Activated CD4-positive, alpha-beta T cell treated with anti-CD3 and anti-CD28 coated beads, Interleukin-2, amount 10 ng/mL, durations not matched to agents 24 days and 14 days (primary cell): Measurements from ENCODE around the gene UGT3A1. TPM values are rescaled to one million over a fixed set of nuclear protein-coding genes. Genes with fewer than 3 reads are reported as not detected.

ENCODE experiments used
- DNase-seq: peaks from one replicate; pipeline ENCODE4 v3.0.0; 2022
- H3K27ac Mint-ChIP-seq: one replicate; pipeline ENCODE4 v1.8.0; 2022; ENCODE audit warnings: mild to moderate bottlenecking, mixed read lengths
- H3K27me3 Mint-ChIP-seq: one replicate; pipeline ENCODE4 v1.8.0; 2022; ENCODE audit warnings: mixed read lengths
- H3K36me3 Mint-ChIP-seq: one replicate; pipeline ENCODE4 v1.8.0; 2022; ENCODE audit warnings: low read depth, mild to moderate bottlenecking, mixed read lengths
- H3K4me1 Mint-ChIP-seq: one replicate; pipeline ENCODE4 v1.8.0; 2021; ENCODE audit warnings: mixed read lengths
- H3K4me3 Mint-ChIP-seq: one replicate; pipeline ENCODE4 v1.8.0; 2022; ENCODE audit warnings: mild to moderate bottlenecking, moderate library complexity, mixed read lengths
- H3K9me3 Mint-ChIP-seq: one replicate; pipeline ENCODE4 v1.8.0; 2021; ENCODE audit warnings: mixed read lengths
- intact Hi-C: fragments of 100-400 bp; cut with micrococcal nuclease; formaldehyde crosslinking; loops from one replicate; pipeline ENCODE4 v1.15.1; 2023
- total RNA-seq: library from RNA; stranded (reverse); gene quantifications from 2 replicates; pipeline ENCODE4 v1.2.3, GENCODE V29; 2022

UGT3A1 gene
- total RNA-seq, 1 donor from 2014 or later, result not detected

DNA sequence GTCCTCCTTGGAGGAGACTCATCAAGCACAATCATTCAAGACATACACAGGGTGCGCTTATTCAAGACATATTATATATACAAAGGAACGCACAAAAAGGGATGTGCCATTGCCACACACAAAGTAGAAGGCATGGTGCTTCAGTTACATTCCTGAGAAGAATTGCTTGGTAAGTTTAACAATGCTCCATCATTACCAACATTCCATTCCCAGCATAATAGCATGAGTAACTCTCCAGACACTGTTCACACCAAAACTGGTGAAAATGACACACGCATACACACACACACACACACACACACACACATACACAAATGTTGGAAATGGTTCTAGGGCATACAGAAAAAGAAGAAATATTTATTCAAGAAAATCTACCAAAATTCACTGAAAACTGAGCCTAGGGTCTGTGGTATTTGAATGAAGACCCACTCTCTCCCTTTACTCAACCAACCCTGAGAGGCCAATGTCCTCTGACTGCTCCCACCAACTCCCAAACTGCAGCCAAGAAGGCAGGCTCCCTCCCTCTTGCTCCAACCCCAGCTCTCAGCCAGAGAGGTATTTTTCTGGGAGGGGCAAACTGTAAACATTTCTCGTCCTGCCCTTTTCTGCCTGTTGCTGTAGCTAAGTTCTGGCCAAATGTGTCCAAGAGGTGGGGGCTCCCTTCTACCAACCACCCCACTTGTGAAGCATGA lies 19.9 kb downstream of the UGT3A1 start:
- Mint-ChIP-seq H3K4me1 (no peaks in the 10 kb centered on the region), H3K4me3 (no peak overlapping the region), H3K36me3 (no peaks in the 10 kb centered on the region), H3K27me3 (peaks cover 3% of the 10 kb centered on the region), H3K27ac (no peak overlapping the region), H3K9me3 (no peaks in the 10 kb centered on the region)
- no peak for DNase-seq
- intact Hi-C loops, result no loop called here

DNA sequence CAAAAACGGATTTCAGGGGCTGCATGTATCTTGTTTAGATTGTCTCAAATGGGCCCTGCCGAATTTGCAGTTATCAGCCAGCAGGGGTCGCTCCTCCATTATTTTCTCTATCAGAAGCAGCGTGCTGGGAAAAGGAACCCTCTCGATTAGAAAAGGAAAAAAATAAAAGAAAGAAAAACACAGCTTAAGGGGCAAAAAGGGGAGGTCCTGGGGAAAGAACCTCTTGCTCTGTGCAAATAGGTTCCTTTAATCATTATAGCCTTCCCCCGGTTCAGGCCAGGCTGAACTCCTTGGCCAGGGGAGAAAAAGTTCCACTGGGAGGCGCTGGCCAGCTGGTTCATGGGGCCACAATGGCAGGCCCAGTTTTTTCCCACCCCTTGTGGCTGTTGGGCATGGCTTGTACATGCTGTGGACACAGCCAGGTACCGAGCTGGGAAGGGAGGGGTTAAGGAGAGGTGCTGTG lies 27.8 kb downstream of the UGT3A1 start:
- no peaks in the 10 kb centered on the region for H3K4me1 Mint-ChIP-seq
- no peak overlapping the region for H3K4me3 Mint-ChIP-seq
- H3K36me3 Mint-ChIP-seq, result no peaks in the 10 kb centered on the region
- H3K27ac Mint-ChIP-seq, result no peak overlapping the region
- intact Hi-C loops, result no loop called here
- no peak for DNase-seq
- H3K27me3 Mint-ChIP-seq, result peaks cover 12% of the 10 kb centered on the region
- no peaks in the 10 kb centered on the region for H3K9me3 Mint-ChIP-seq

DNA sequence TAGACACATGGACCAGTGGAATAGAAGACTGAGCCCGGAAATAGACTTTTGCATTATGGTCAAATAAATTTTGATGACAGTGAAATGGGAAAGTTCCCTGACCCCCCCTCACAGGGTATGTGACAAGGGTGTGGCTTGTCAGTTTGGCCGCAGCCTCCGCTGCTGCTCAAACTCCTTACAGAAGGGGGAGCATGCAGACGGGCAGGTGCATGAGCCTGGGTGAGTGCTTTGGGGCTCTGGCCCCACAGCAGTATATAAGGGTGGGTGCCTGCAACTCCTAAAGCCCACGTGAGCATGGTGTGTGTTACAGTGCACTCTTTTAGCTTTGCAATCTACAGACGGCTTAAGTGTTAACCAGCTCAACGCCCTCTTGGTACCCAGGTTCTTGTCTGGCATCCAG lies 30.9 kb downstream of the UGT3A1 start:
- H3K36me3 Mint-ChIP-seq, result no peaks in the 10 kb centered on the region
- no peaks in the 10 kb centered on the region for H3K4me1 Mint-ChIP-seq

DNA sequence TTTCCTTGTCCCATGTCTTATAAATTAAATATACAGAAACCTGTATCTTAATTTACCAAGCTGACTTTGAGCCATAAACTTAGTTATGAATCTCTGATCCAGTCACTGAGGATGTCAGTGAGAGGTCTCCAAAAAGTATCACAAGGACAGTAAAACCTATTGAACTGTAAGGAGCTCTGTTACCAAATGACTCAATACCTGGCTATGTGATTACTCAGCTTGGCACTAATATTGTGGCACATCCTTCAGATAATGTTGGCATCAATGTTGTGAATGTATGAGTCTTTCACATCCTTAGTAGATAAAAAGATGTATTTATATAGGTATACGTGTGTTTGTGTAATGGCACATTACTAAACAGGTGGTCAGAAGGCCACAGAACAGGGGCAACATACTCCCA lies 34.8 kb downstream of the UGT3A1 start:
- intact Hi-C loops, result no loop called here
- peaks cover 40% of the 10 kb centered on the region for H3K27me3 Mint-ChIP-seq
- no peaks in the 10 kb centered on the region for H3K4me1 Mint-ChIP-seq
- H3K9me3 Mint-ChIP-seq, result no peaks in the 10 kb centered on the region
- no peaks in the 10 kb centered on the region for H3K36me3 Mint-ChIP-seq
- no peak overlapping the region for H3K4me3 Mint-ChIP-seq
- no peak overlapping the region for H3K27ac Mint-ChIP-seq
- no peak for DNase-seq

More for the DNA sequence above, 30.9 kb downstream of the UGT3A1 start:
- no peak overlapping the region for H3K27ac Mint-ChIP-seq
- H3K9me3 Mint-ChIP-seq, result no peaks in the 10 kb centered on the region
- H3K27me3 Mint-ChIP-seq, result peaks cover 12% of the 10 kb centered on the region
- intact Hi-C loops, result no loop called here
- no peak for DNase-seq
- H3K4me3 Mint-ChIP-seq, result no peak overlapping the region

DNA sequence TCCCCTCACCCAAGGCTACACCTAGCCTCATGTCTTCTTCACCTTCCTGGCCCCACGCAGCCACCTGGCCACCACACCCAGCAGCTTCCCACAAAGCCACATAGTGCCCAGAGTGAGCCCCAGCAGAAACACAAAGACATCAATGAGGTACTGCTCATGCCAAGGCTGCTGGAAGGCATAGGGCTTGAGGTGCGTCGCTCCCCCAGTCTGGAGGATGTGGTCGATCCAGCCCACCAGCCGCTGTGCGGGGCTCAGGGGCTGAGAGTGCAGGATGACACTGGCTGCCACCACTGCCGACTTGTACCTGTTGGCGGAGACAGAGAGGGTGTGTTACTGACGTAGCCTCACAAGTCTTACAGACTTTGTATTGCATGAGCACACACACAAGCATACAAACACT lies 37.0 kb downstream of the UGT3A1 start:
- Mint-ChIP-seq H3K36me3 (no peaks in the 10 kb centered on the region), H3K4me3 (no peak overlapping the region), H3K27ac (no peak overlapping the region), H3K9me3 (no peaks in the 10 kb centered on the region), H3K4me1 (no peaks in the 10 kb centered on the region), H3K27me3 (peaks cover 40% of the 10 kb centered on the region)
- DNase-seq, result no peak
- intact Hi-C loops, result no loop called here

DNA sequence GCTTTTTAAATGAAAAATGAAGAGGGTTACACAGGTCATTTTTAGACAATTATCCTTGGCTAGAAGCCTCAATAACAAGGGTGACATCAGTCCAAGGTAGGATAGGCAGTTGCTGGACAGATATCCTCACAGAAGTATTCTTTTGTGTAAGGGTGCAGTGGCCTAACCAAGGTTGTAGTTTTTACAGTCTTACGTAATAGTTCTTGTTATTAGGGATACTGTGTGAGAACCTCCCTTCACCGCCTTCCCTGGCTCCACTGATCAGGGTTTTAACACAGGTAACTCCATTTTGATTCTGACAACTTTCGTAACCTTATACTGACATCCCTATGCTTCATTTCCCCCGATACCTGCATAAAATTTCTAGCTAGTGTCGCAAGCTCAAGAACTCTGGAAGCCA lies 44.1 kb downstream of the UGT3A1 start:
- intact Hi-C loops, result no loop called here
- no peaks in the 10 kb centered on the region for H3K4me1 Mint-ChIP-seq
- no peak overlapping the region for H3K27ac Mint-ChIP-seq

DNA sequence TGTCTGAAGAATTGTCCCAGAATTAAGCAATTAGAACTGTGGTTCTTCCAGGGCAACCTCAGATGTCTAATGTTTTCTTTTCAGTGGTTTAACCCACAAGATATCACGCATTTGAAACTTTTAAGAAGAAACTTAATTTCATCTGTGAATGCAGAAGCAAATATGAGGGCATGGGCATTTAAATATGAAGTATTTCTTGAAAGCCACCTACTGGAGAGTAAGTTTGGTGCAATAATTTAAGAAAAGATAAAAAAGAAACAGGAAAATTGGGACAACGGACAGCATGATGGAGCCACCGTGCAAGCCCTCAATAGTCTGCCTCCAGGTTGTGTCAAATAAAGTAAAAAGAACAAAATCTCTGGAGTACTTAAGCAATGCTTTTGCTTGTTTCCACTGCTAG lies 51.6 kb downstream of the UGT3A1 start:
- peaks cover 17% of the 10 kb centered on the region for H3K27me3 Mint-ChIP-seq
- H3K36me3 Mint-ChIP-seq, result no peaks in the 10 kb centered on the region
- H3K27ac Mint-ChIP-seq, result no peak overlapping the region
- intact Hi-C loops, result no loop called here
- H3K4me1 Mint-ChIP-seq, result no peaks in the 10 kb centered on the region
- H3K4me3 Mint-ChIP-seq, result no peak overlapping the region
- no peak for DNase-seq
- no peaks in the 10 kb centered on the region for H3K9me3 Mint-ChIP-seq

More for the DNA sequence above, 44.1 kb downstream of the UGT3A1 start:
- Mint-ChIP-seq H3K9me3 (no peaks in the 10 kb centered on the region), H3K27me3 (peaks cover 7% of the 10 kb centered on the region), H3K36me3 (no peaks in the 10 kb centered on the region), H3K4me3 (no peak overlapping the region)
- DNase-seq, result no peak

DNA sequence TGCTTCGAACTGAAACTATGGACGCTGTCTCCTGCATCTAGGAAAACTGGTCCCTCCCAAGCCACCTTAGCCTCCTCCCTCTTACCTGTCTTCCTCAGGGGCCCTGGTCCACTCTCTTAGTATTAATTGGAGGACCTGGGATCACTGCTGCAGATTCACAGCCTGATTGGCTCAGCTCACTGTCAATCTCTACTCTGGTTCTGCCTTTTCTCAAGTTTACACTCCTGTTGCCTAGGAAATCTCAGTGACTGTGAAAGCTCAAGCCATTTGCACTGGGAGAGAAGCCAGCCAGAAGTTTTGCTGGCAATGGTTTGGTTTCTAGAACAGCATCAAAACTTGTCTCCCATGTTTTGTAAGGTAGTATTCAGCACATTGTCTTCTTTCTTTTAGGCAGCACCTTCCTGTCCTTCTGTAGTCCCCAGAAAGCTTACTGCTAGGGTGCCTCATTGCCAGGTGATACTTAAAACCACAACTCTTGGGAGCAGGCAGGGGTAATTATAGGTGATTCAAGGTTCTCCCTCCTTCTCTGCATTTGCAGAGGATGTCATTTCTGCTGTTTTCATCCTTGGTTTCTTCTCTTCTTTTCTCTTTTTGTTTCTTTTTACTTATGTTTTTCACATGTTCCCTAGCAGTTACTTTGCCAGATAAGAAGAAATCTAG lies 52.5 kb downstream of the UGT3A1 start, which contains the start of gene CAPSL:
Gene CAPSL (minus strand): TSS at position 55 of the 660 bp plus-strand sequence. CDS start 17,502 bp downstream, outside the sequence.
- Mint-ChIP-seq H3K4me3 (no peak within 1 kb of the TSS), H3K27ac (no peak within 1 kb of the TSS), H3K4me1 (no peaks in the 10 kb centered on the region), H3K27me3 (peaks cover 17% of the 10 kb centered on the region), H3K9me3 (no peaks in the 10 kb centered on the region), H3K36me3 (no peaks in the 10 kb centered on the region)
- peak; percentile 53 for DNase-seq
- intact Hi-C loops, result no loop called here

DNA sequence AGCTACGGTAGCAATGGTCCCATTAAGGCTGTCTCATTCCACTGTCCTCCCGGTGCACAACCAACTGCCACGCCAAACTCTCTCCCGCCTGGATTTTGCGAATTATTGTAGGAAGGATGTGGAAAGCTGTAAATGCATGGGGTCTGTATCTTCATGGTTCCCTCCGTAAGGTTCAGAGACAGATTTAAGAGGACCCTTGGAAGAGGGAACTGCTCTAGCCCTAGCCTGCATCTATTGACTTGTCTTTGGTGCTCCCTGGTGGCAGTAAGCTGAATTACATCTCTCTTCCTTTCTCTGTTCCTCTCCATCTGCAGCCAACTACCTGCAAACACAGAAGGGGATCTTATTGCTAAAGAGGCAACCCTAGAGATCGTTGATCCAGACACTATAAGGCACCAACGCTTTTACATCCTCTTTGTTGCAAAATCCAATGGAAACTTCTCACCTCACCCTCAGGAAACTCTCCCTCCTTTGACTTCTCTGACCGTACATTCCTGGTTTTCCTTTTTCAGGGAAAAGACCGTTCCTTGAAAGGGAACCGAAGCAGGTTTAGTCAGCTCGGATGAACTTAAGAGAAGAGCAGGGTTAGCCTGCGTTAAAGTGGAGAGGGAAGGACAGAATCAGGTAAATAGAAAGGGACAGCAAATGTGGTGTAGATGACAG lies 64.7 kb downstream of the UGT3A1 start:
- no peak overlapping the region for H3K27ac Mint-ChIP-seq
- no peaks in the 10 kb centered on the region for H3K36me3 Mint-ChIP-seq
- peaks cover 26% of the 10 kb centered on the region for H3K4me1 Mint-ChIP-seq
- H3K4me3 Mint-ChIP-seq, result peak overlapping the region; percentile 50
- no peaks in the 10 kb centered on the region for H3K9me3 Mint-ChIP-seq
- intact Hi-C loops, result loop anchor here (1.0 to 5.0 kb wide), 5 partner anchors 189 to 924 kb away; no protein-coding TSS in a partner anchor
- H3K27me3 Mint-ChIP-seq, result peaks cover 7% of the 10 kb centered on the region
- DNase-seq, result peak; percentile 91

DNA sequence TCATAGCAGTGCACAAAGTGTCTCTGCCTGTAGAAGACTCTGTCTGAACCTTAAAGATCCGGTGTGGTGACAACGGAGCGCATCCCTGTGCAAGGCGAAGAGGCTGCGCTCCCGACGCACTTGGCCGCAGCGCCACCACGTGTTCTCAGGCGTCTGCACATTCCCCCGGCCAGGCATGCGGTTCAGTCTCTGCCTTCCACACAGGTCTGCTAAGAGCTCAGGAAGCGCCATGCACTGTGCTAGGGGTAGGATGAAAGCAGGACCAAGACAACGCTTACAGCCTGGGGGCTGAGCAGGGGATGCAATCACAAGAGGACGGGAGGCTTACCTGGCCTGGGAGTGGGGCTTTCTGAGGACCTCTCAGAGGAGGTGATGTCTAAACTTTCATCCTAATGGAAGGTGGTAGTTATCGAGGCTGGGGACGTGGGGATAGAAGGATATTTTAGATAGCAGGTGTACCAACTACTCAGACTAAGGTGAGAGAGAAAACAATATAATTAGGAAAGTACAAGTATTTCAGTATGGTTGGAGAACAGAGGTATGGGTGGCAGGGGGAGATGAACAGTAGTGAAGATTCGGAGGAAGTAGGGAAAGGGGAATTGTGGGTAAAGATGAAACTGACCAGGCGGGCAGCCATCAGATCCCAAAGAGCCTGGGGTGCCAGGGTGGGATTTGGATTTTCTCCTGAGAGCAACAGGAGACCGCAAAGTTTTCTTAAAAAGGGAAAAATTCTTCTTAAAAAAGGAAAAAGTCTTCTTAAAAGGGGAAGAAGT lies 66.1 kb downstream of the UGT3A1 start:
- DNase-seq, result peak; percentile 96
- Mint-ChIP-seq H3K4me3 (peak overlapping the region; percentile 77), H3K9me3 (no peaks in the 10 kb centered on the region), H3K27me3 (peaks cover 7% of the 10 kb centered on the region), H3K4me1 (peaks cover 26% of the 10 kb centered on the region), H3K27ac (peak overlapping the region; percentile 81), H3K36me3 (no peaks in the 10 kb centered on the region)
- intact Hi-C loops, result loop anchor here (1.0 to 5.0 kb wide), 11 partner anchors 21 to 923 kb away; partner anchors contain the start of gene SPEF2

DNA sequence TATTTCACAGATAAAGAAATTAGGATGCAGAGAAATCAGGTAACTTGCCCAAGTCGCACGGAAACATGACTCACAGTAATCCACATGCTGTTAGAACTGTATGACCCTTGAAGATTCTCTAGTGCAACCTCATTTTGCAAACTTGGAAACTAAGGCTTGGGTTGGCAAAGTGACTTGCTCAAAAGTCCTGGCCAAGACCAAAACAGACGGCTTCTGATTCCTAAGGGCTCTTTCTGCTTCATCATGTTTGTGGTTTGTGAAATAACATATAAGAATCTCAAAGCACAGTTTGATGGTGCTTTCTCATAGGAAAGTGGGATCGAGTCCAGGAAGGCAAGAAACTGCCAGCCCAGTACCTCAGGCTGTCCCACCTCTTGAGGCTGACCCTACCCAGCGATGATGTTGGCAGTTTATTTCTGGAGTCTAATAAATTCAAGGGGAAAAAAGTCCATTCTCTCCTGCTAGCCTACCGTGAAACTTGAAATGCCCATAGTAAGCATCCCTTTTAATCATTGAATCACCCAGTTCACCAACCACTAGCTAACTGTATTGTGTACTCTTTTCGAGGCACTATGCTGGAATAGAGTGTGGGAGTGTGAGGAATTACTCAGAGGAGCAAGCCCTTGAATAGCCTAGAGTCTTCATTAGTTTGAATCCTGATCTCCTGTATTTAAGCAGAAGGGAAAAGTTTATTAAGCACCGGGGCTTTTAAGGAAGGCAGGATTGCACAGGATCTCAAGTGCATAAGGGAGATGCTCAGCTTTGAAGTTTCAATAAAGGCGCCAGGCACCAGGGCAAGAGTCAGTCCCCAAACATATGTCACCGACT lies 66.9 kb downstream of the UGT3A1 start:
- Mint-ChIP-seq H3K27me3 (peaks cover 7% of the 10 kb centered on the region), H3K36me3 (peaks cover 4% of the 10 kb centered on the region), H3K4me1 (peaks cover 31% of the 10 kb centered on the region), H3K9me3 (peaks cover 5% of the 10 kb centered on the region), H3K27ac (peak overlapping the region; percentile 81), H3K4me3 (peak overlapping the region; percentile 77)
- intact Hi-C loops, result loop anchor here (1.0 to 2.0 kb wide), 5 partner anchors 20 to 140 kb away; no protein-coding TSS in a partner anchor
- DNase-seq, result no peak

DNA sequence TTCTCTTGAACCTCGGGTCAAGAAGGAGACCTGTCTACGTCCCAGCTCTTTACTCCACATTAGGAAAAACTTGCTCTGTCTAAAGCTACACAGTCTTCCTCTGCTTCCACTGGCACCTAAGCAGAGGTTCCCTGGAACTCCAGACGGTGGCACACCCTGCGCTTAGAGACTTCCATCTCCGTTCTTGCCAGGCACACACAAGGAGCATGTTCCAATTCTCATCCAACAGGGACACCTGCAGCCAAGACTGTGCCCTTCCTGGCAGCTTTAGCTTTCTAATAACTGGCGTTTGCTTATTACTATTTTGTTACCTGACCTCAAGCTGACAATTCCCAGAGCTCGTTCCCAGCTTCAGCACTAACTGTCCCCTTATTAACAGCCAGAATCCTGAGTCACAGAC lies 68.7 kb downstream of the UGT3A1 start:
- intact Hi-C loops, result no loop called here
- Mint-ChIP-seq H3K27me3 (peaks cover 6% of the 10 kb centered on the region), H3K36me3 (peaks cover 11% of the 10 kb centered on the region), H3K27ac (peak overlapping the region; percentile 65), H3K4me1 (peaks cover 38% of the 10 kb centered on the region), H3K9me3 (peaks cover 7% of the 10 kb centered on the region), H3K4me3 (no peak overlapping the region)
- DNase-seq, result no peak

DNA sequence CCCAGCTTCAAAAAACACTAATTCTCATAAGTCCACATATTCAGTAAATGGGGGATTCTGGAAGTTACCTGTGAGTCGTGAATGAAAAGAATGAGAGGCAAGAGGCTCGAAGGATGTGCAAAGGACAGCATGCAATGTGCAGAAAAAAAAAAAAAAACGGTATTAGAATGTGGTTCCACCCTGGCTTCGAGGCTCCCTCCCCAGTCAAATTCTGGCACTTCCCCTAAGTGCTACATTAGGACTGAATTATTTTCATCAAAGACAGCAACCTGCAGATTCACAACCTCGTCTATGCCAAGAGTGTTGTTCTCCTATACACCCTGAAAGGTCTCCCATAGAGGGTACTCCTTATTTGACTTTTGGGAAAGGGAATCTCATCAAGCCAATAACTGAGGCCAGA lies 69.3 kb downstream of the UGT3A1 start:
- DNase-seq, result no peak
- intact Hi-C loops, result no loop called here
- peaks cover 11% of the 10 kb centered on the region for H3K36me3 Mint-ChIP-seq

More for the DNA sequence above, 69.3 kb downstream of the UGT3A1 start:
- peaks cover 4% of the 10 kb centered on the region for H3K27me3 Mint-ChIP-seq
- no peak overlapping the region for H3K4me3 Mint-ChIP-seq
- H3K9me3 Mint-ChIP-seq, result peaks cover 7% of the 10 kb centered on the region
- H3K4me1 Mint-ChIP-seq, result peaks cover 38% of the 10 kb centered on the region
- no peak overlapping the region for H3K27ac Mint-ChIP-seq
